GM21576 (cell line): ENCODE results near the gene PLEKHB1.

ENCODE experiments used
- ATAC-seq: cut with Tn5 transposase; IDR thresholded peaks from one replicate; pipeline ENCODE4 v1.9.1; 2021; ENCODE audit warnings: mild to moderate bottlenecking, moderate library complexity; ENCODE audit not compliant: unreplicated experiment

The PLEKHB1 gene, protein sequence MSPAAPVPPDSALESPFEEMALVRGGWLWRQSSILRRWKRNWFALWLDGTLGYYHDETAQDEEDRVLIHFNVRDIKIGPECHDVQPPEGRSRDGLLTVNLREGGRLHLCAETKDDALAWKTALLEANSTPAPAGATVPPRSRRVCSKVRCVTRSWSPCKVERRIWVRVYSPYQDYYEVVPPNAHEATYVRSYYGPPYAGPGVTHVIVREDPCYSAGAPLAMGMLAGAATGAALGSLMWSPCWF

DNA sequence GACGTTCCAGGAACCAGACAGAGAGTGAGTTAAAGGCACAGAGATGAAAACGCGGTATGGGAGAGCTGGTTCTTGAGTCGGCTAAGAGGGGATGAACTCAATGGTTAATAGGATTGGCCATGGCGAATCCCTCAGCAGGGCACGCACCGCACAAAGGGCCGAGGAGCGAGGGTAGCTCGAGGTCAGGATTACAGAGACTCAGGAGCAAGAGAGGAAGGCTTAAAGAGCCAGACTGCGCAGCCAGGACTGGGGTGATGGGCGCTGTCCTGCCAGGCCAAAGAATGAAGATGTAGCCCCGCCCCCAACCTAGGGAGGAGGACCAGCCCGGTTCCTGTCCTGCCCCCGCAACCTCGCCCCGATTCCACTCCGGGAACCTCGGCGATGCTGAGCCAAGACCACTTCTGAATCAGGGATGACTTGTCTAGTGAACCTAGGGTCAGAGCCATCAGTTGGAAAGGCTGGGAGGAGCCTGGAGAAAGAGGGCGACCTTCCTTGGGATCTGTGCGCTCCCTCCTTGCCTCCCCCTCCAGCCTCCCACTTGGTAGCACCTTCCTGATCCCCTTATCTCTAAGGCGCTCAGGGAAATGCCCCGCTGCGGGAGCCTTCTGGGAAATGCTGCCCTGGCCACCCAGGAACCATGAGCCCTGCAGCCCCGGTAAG is at the start of gene PLEKHB1:
TSS of gene PLEKHB1 (plus strand) at position 610 of the 660 bp plus-strand sequence. CDS start at position 638, 28 bp downstream.
- ATAC-seq: no peak

DNA sequence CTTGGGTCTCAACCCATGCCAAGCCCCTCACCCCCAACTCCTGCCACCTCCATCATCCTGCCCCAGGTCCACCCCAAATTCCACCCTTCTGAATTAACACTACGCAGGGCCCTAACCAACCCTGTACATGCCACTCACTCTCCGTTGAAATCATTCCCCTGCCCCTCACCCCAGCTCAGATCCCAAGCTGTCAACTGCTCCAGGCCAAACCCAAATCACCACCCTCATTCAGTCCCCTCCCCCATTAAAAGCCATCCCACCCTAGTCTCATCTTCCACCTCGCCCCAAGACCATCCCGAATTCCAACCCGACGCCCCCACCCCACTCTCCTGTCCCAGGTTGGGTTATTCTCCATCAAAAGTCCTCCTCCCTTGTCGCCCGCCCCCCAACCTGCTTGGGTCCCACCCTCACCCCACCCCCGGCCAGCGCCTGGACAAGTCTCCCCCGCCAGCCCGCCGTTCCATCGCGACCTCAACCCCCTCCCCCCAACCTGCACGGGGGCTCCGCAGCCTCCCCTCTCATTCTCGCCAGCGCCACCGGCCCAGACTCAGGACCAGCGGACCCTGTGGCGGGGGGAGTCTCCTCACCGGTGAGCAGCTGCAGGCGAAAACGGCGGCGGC is 48.9 kb upstream of the PLEKHB1 start:
- no peak for ATAC-seq

DNA sequence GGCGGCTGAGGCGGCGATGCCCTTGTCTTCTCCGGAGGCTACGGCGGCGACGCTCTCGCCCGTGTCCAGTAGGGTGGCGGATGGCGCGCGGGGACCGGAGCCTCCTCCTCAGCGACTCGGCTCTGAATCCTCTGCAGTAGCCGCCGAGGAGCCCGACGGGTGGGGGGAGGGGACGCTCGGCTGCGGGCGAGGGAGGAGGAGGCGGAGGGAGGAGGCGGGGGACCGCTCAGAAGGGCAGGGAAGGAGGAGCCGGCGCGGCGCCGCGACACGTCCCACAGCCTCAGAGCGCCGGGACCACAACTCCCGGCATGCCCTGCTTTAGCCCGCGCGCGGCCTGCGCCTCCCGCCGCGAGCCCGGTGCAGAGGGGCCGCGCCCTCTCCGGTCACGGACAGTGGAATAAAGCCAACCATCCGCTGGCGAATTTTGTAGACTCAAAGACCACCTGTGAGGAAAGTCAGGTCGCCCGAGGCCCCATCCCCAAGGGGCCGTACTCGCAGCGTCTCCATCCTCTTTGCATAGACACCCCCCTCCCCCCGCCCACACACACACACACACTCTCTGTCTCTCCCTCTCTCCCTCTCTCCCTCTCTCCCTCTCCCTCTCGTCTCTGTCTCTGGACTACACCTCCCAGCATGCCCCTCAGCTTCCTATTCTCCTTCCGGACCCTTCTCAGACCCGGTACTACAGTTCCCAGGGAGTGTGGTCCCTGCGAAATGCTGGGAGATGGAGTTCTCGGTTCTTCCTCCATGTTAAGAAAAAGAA is 48.2 kb upstream of the PLEKHB1 start, which contains the start of gene FAM168A:
TSS of gene FAM168A (minus strand) at position 157 of the 763 bp plus-strand sequence. CDS start 129,638 bp downstream, outside the sequence.
- peak; percentile 87 for ATAC-seq

DNA sequence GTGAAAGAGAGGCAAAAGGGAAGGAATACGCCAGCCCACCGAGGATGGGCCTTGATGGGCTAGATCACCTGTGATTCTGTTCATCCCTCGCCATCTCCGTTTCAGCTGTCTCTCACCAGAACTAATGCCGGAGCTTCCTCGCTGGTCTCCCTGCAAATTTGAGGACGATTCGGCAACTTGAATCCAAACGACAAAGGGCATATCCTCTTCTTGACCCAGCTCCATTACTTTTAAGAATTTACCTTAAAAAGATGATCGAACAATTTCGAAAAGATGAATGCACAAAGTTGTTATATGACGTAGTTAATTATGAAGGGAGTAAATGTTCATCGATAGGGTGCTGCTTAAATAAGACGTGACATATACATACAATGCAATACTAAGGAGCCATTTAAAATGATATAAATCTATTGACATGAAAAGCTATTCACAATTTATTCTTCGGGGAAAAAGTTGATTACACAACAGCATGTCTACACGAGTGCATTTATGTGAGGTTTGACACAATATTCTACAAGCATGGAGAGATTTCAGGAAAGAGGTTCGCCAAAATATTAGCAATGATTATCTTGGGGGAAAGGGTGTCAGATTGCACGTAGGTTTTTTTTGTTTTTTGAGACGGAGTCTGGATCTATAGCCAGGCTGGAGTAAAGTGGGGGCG is 47.5 kb upstream of the PLEKHB1 start:
- no peak for ATAC-seq

DNA sequence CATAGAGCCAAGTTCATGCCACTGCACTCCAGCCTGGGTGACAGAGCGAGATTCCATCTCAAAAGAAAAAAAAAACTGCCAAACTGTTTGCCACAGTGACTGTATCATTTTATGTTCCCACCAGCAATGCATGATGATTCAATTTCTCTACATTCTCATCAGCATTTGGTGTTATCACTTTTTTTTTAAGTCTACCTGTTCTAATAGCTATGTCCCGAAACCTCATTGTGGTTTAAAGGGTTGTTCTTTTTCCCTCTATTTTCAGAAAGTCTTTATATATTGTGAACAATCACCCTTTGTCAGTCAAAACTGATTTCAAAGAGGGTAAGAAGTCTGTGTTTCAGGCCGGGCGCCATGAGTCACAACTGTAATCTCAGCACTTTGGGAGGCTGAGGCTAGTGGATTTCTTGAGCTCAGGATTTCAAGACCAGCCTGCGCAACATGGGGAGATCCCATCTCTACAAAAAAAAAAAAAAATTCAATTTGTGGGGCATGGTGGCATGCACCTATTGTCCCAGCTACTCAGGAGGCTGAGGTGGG is 33.7 kb upstream of the PLEKHB1 start:
- ATAC-seq: no peak

DNA sequence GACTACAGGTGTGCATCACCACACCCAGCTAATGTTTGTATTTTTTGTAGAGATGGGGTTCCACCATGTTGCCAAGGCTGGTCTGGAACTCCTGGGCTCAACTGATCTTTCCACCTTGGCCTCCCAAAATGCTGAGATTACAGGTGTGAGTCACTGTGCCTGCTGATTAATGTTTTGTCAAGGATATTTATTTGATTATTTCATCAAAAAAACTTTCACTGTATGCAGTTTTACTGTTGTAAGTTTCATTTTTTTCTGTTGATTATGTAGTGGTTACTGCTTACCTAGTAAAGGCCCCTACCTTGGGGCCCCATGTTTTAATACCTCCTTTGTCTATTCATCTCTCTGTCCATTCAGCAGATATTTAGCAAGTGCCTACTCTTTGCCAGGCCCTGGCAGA is 31.8 kb upstream of the PLEKHB1 start:
- ATAC-seq: no peak

DNA sequence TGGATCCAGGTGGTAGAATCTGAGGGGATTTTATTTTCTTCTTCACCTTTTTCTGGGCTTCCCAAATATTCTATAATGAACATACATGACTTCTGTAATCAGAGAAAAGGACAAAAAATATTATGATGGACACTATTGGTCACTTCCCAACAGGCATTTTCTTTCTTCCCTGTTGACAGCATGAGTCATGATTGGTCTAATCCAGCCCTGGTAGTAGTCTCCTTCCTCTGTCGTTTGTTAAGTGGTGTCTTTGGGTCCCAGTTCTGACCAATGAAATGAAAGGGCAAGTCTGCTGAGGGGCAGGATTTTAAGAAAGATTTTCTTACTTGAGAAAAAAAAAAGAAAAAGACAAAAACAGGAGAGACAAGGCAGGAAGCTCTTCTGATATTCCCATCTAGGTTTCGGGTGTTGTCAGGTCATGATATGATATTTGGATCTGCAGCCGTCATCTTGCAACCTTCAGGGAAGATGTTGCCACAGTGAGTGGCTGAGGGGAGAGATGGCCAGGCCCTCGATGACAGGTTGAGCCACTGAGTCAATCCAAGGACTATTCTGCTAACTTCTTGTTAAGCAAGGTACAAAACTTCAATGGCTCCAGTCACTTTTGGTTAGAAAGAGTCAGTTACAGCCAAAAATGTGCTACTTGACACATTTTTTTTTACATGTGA is 23.3 kb upstream of the PLEKHB1 start:
- no peak for ATAC-seq

DNA sequence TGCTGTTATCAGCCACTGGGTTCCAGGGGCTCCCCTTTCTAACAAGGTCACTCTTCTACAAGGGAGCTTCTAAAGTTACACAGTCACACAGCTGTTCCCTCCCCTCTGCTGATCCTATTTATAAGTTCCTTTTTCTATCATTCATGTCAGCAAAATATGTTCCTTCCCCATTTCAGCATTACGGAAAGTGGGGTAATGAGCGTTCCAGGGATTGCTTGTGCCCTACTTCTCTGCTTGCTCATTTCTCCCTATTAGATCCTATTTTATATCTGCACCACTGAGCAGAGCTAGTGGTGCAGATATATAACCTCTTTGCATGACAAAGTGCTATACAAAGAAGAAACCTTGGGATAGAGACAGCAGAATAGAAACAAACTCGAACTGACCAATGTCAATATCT is 22.7 kb upstream of the PLEKHB1 start:
- ATAC-seq: no peak

DNA sequence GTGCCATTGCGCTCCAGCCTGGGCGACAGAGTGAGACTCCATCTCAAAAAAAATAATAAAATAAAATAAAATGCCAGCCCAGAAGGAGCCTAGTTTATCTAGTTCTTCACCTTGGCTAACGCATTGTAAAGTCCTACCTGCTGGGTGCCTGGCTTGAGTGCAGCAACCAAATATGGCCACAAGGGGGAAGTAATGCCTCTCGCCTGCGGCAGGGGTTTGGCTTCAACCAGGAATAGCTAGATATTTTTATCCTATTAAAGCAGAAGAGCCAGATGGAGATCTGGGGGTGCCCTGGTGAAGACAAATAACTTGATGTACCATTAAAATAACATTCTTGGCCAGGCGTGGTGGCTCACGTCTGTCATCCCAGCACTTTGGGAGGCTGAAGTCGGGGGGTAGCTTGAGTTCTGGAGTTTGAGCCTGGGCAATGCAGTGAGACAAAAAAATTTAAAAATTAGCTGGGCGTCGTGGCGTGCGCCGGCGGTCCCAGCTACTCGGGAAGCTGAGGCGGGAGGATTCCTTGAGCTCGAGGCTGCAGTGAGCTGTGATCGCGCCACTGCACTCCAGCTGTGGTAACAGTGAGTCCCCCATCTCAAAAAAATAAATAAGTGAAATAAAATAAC is 20.6 kb upstream of the PLEKHB1 start:
- ATAC-seq: no peak

DNA sequence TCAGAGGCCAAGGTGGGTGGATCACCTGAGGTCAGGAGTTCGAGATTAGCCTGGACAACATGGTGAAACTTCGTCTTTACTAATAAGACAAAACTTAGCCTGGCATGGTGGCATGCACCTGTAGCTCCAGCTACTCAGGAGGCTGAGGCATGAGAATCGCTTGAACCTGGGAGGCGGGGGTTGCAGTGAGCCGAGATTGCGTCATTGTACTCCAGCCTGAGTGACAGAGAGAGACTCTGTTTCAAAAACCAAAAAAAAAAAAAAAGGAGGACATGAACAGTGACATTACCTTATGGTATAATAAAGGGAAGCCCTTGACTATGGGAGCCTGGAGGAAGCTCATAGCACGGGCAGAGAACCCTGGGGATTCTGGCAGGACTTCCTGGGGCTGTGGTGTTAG is 16.5 kb upstream of the PLEKHB1 start:
- ATAC-seq: no peak

DNA sequence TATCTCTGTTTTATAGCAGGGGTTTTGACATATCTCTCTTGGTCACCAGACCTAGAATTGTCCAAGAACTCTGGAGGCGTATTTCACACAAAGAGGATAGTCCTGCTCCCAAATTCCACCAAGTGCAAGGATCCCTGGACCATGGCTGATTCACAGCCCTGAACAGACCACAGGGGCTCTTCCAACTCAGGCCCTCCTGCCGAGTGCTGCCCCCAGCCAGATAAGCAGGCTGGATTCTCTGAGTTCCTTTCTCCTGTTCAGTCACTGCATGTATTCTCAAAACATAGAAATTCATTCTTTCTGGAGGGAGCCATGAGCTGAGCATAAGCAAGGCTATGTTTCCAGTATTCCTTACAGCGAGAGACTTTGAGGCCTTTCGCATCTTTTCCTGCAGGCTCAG is 13.4 kb upstream of the PLEKHB1 start:
- no peak for ATAC-seq

DNA sequence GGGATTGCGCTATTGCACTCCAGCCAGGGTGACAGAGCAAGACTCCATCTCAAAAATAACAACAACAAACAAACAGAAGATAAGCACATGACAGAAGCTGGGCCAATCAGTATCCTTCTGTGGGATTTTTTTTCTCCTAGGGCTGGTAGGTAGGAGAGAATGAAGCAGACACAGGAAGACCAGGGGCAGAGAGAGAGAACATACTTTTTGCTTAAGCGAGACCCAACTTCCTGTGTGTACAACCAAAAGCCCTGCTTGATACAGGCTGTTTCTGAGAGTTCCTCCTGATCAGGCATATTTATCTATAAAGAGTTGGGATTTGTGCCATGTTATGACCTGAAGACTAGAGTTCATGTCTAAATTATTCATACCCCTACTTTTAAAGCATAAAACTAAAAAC is 12.4 kb upstream of the PLEKHB1 start:
- no peak for ATAC-seq

DNA sequence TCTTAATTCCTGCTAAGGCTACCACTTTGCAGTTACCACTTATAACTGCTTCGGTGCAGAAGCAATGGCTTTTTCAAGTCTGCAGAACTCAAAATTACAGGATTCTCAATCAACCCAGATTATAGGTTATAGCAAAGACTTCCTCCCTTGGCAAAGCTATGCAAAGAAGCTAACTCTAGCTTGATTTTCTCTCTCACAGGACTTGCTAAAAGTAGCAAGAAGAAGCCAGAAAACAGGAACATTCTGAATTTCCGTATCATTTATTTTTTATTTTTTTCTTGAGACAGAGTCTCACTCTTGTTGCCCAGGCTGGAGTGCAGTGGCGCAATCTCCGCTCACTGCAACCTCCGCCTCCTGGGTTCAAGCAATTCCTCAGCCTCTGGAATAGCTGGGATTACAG is 10.7 kb upstream of the PLEKHB1 start:
- no peak for ATAC-seq

DNA sequence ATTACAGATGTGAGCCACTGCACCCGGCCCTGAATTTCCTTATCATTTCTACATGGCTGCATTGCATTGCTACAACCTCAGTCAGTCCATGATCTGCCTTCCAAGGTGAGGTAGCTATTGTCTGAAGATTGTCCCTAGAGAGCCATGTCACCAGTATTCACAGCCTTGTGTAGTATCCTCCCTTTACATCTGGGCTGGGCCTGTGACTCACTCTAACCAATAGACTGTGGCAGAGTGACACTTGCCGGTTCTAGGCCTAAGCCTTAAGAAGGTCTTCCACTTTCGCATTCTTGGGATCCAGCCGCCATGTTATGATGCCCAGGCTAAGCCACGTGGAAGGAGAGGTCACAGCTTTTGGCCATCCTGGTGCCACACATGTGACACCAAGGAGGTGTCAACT is 10.1 kb upstream of the PLEKHB1 start:
- ATAC-seq: no peak

DNA sequence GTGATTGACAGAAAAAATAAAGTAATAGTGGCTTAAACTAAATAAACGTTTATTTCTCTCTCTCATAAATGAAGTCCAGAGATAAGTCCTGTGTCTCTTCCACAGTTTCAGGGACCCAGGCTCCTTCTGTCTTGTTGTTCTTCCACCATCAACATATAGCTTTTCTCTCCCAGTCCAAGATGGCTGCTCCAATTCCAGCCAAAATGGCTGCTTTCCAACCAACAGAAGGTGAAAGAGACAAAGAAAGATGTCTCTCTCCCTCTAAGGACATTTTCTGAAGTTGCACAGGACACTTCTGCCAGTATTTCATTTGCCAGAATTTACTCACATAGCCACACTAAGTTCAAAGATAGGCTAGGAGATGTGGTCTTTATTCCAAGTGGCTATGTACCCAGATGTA is 9.4 kb upstream of the PLEKHB1 start:
- no peak for ATAC-seq

DNA sequence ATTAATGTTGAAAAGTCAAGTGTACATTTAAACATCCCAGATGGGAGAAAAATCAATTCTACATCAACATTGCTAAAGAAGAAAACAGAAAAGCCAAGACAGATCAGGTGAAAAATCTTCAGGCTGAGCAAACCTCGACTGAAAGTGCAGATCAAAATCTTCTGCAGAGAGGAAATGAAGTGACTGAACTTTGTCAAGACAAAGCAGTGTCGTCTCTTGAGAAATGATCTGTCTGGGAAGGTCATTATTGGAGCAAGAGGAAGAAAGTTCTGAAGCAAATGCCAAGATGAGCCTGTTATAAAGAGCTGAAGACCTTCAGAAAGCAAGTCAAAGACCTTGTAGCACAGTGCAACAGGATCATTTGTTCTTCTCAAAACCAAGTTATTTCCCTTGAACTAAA is 5.8 kb upstream of the PLEKHB1 start:
- no peak for ATAC-seq

DNA sequence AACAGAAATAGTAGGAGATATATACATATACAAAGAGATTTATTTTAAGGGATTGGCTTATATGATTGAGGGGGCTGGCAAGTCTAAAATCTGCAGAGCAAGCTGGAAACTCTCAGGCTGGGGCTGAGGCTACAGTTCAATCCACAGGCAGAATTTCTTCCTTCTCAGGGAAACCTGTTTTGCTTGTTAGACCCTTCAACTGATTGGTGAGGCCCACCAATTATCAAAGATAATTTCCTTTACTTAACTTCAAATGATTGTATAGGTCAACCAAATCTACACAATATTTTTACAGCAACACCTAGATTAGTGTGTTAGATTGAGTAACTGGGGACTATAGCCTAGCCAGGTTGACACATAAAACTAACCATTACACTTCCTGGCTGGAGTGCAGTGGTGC is 4.7 kb upstream of the PLEKHB1 start:
- no peak for ATAC-seq

DNA sequence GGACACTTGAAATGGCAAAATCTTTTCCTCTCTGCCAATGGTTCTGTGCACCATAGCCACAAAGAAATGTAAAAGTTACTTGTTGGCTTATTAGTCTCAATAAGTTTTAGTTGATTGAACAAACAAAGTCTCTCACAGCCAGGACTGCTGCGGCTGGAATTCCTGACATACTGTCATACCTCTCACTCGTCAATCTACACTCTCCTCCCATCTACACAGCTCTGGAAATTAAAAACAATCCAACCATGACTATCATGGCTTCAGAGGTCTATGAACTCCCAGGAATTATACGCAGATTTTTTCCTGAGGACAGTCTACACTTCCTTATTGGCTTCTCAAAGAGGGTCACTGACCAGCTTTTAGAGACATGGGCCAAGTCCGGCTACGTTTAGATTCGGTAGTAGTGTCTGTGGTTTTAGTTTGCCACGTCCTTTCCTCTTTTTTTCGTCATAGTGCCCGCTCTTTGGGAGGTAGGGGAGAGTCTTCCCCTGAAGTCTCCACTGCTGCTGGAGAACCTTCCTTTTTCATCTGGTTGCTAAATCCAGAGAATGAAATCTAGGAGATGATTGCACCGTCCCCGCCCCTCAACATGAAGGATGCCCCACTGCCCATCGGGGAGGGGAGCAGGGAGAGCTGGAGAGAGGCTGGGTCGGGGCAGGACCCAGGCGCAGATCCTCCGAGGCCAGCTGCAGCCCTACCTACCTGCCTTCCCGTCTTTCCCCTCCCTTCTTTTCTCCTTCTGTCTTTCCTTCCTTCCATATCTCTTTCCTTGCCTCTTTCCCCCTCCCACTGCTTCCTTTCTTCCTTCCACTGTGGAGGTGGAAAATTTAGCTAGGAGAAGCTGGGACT is 1.0 kb upstream of the PLEKHB1 start:
- no peak for ATAC-seq
